Smooth muscle cell (in vitro differentiated cells): Measurements from ENCODE around the gene BAG5. TPM values are rescaled to one million over a fixed set of nuclear protein-coding genes. Genes with fewer than 3 reads are reported as not detected.

Experiments used
- DNase-seq: peaks from one replicate; lab custom pipeline; 2025; ENCODE audit not compliant: unreplicated experiment; lab: John Stamatoyannopoulos, UW
- H2AFZ ChIP-seq: fragments of 200-600 bp; sonication (generic); 2 replicates; pipeline ENCODE4 v1.6.0; 2016; ENCODE audit warnings: antibody characterized with exemption, low read depth, mild to moderate bottlenecking
- H3F3A ChIP-seq: fragments of 200-600 bp; sonication (generic); 2 replicates; pipeline ENCODE4 v1.6.0; 2017; ENCODE audit warnings: antibody characterized with exemption, low read depth
- H3K27ac ChIP-seq: fragments of 200-600 bp; sonication (generic); 2 replicates; pipeline ENCODE4 v1.5.1; 2016; ENCODE audit warnings: low read depth, mild to moderate bottlenecking
- H3K27me3 ChIP-seq: fragments of 200-600 bp; sonication (generic); 2 replicates; pipeline ENCODE4 v1.6.1; 2016; ENCODE audit warnings: low read depth, mild to moderate bottlenecking
- H3K36me3 ChIP-seq: fragments of 200-600 bp; sonication (generic); 2 replicates; pipeline ENCODE4 v1.5.1; 2016; ENCODE audit warnings: low read depth
- H3K4me1 ChIP-seq: fragments of 200-600 bp; sonication (generic); 2 replicates; pipeline ENCODE4 v1.5.1; 2016; ENCODE audit warnings: low read depth
- H3K4me2 ChIP-seq: fragments of 200-600 bp; sonication (generic); 2 replicates; pipeline ENCODE4 v1.6.0; 2016; ENCODE audit warnings: mild to moderate bottlenecking
- H3K4me3 ChIP-seq: fragments of 200-600 bp; sonication (generic); 2 replicates; pipeline ENCODE4 v1.5.1; 2016; ENCODE audit warnings: mild to moderate bottlenecking
- H3K79me2 ChIP-seq: fragments of 200-600 bp; sonication (generic); 2 replicates; pipeline ENCODE4 v1.6.0; 2016; ENCODE audit warnings: low read depth, mild to moderate bottlenecking
- H3K9ac ChIP-seq: fragments of 200-600 bp; sonication (generic); 2 replicates; pipeline ENCODE4 v1.6.0; 2016; ENCODE audit warnings: low read depth
- H3K9me3 ChIP-seq: fragments of 200-600 bp; sonication (generic); replicated peaks from 2 replicates; pipeline ENCODE4 v1.5.1; 2016; ENCODE audit warnings: low read depth
- H4K20me1 ChIP-seq: fragments of 200-600 bp; sonication (generic); 2 replicates; pipeline ENCODE4 v1.6.0; 2016; ENCODE audit warnings: low read depth
- CTCF ChIP-seq: fragments of 200-600 bp; sonication (generic); IDR thresholded peaks from 2 replicates; pipeline ENCODE4 v1.5.1; 2017; ENCODE audit warnings: borderline replicate concordance, mild to moderate bottlenecking, antibody characterized with exemption; ENCODE audit not compliant: insufficient read depth, poor library complexity, severe bottlenecking
- WGBS: methylation state at CpG from one replicate; pipeline ENCODE4 v1.1.7; 2016; ENCODE audit warnings: low lambda C conversion rate; 5-methylcytosine and 5-hydroxymethylcytosine counted together
- polyA plus RNA-seq: library from polyadenylated mRNA; unstranded; fragments of >200 nt; fragmentation: Nextera tagmentation; extraction: Ambion mirVana; gene quantifications from 2 replicates; pipeline ENCODE4 v1.2.1, GENCODE V29; 2016
- total RNA-seq: library from RNA; depleted of rRNA; stranded (reverse); fragments of >200 nt; gene quantifications from 2 replicates; pipeline ENCODE4 v1.2.3, GENCODE V29; 2014

Gene BAG5
- total and polyA plus RNA-seq, 2 experiments from 2014 or later = 13.4 to 31.1 TPM

DNA sequence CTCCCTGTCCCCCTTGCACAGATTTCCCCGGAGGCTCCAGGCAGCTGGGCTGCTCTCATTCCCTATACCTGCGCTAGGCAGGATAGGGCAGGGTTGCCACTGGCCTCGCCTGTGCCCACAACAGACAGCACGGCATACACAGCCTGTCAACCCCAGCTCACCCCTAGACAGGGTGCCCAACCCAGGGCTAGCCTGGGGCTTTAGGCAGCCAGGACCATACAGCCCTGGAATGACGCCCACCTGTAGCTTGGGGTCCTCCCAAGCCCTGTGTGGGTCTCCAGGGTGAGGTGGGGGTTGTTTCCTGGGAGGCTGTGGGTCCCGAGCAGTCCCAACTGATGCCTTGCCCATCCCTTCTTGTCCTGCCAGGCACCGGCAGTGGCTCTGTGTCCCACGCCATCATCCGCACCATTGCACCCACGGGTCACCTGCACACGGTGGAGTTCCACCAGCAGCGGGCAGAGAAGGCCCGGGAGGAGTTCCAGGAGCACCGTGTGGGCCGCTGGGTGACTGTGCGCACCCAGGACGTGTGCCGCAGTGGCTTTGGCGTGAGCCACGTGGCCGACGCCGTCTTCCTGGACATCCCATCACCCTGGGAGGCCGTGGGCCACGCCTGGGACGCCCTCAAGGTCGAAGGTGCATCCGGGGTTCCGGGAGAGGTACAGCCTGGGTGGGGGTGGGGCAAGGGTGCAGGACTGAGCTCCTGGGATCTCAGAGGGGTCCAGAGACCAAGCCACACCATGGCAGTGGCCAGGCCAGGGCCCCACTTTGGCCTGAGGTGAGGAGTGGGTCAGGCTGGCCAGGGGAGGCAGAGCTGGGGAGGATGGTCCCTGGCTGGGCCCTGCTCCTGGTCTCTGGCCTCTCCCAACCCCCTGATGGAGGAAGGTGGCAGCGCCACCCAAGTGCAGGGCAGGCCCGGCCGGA, 30.0 kb downstream of the BAG5 start:
- H2AFZ ChIP-seq = no peak overlapping the region
- no peak for DNase-seq
- H3F3A ChIP-seq = no peaks in the 10 kb centered on the region
- 93% methylated on average over 31 of the region's 32 CpGs for WGBS
- TF ChIP-seq CTCF = no peak
- no peak overlapping the region for H3K9ac ChIP-seq
- H3K9me3 ChIP-seq = no peaks in the 10 kb centered on the region
- no peaks in the 10 kb centered on the region for H3K27me3 ChIP-seq
- no peak overlapping the region for H3K27ac ChIP-seq
- no peak overlapping the region for H3K4me3 ChIP-seq
- H3K79me2 ChIP-seq = peaks cover 13% of the 10 kb centered on the region
- no peak overlapping the region for H3K4me2 ChIP-seq
- H3K36me3 ChIP-seq = no peaks in the 10 kb centered on the region
- peaks cover 26% of the 10 kb centered on the region for H4K20me1 ChIP-seq
- H3K4me1 ChIP-seq = peaks cover 13% of the 10 kb centered on the region

GRCh38 chr14:103531421-103532215, 30.8 kb downstream of the BAG5 start:
- no peak overlapping the region for H3K9ac ChIP-seq
- no peak for TF ChIP-seq CTCF

GRCh38 chr14:103530831-103531230, 31.6 kb downstream of the BAG5 start:
- Histone ChIP-seq H3K4me3 (no peak overlapping the region), H3K79me2 (peaks cover 13% of the 10 kb centered on the region), H3F3A (no peaks in the 10 kb centered on the region), H3K27me3 (no peaks in the 10 kb centered on the region), H2AFZ (no peak overlapping the region), H4K20me1 (peaks cover 26% of the 10 kb centered on the region), H3K27ac (no peak overlapping the region), H3K4me2 (no peak overlapping the region), H3K9ac (no peak overlapping the region), H3K4me1 (peaks cover 13% of the 10 kb centered on the region), H3K36me3 (no peaks in the 10 kb centered on the region), H3K9me3 (no peaks in the 10 kb centered on the region)
- TF ChIP-seq CTCF = no peak
- WGBS = 96% methylated on average over 11 of the region's 11 CpGs
- DNase-seq = no peak

More at GRCh38 chr14:103531421-103532215, 30.8 kb downstream of the BAG5 start:
- no peak for DNase-seq
- no peak overlapping the region for H3K4me2 ChIP-seq
- peaks cover 13% of the 10 kb centered on the region for H3K79me2 ChIP-seq
- H3K36me3 ChIP-seq = no peaks in the 10 kb centered on the region
- H3K27ac ChIP-seq = no peak overlapping the region
- no peaks in the 10 kb centered on the region for H3K9me3 ChIP-seq
- 98% methylated on average over 8 of the region's 15 CpGs for WGBS
- no peaks in the 10 kb centered on the region for H3K27me3 ChIP-seq
- no peak overlapping the region for H2AFZ ChIP-seq
- no peak overlapping the region for H3K4me3 ChIP-seq
- H3F3A ChIP-seq = no peaks in the 10 kb centered on the region
- peaks cover 13% of the 10 kb centered on the region for H3K4me1 ChIP-seq
- H4K20me1 ChIP-seq = peaks cover 26% of the 10 kb centered on the region
